SK-N-SH treated with all-trans-retinoic acid at 6 μM for 48 hours (cell line): ENCODE measurements around the gene SMYD2.

Experiments
- ATAC-seq: fragments of 200-7000 bp; cut with Tn5 transposase; 3 replicates; pipeline ENCODE4 v1.9.1; 2020; ENCODE audit warnings: mild to moderate bottlenecking, moderate library complexity
- ARNTL ChIP-seq: fragments of 450-650 bp; formaldehyde crosslinking; IDR thresholded peaks from 2 replicates; pipeline ENCODE4 v1.5.0; 2020; ENCODE audit warnings: low read depth, mild to moderate bottlenecking, moderate library complexity, borderline replicate concordance
- BACH2 ChIP-seq: fragments of 250-450 bp; sonication (Bioruptor Pico); IDR thresholded peaks from 2 replicates; pipeline ENCODE4 v1.9.0; 2021; ENCODE audit warnings: mild to moderate bottlenecking, borderline replicate concordance
- CSDC2 ChIP-seq: fragments of 250-450 bp; sonication (Bioruptor Pico); IDR thresholded peaks from 2 replicates; pipeline ENCODE4 v1.5.0; 2020; ENCODE audit warnings: mild to moderate bottlenecking, moderate library complexity
- ESRRG ChIP-seq: fragments of 250-450 bp; sonication (Bioruptor Pico); IDR thresholded peaks from 2 replicates; pipeline ENCODE4 v1.6.1; 2021; ENCODE audit warnings: mild to moderate bottlenecking
- GLIS3 ChIP-seq: fragments of 250-450 bp; sonication (Bioruptor Pico); IDR thresholded peaks from 2 replicates; pipeline ENCODE4 v1.5.0; 2020; ENCODE audit warnings: mild to moderate bottlenecking, moderate library complexity
- ISL1 ChIP-seq: fragments of 250-450 bp; sonication (Bioruptor Pico); IDR thresholded peaks from 2 replicates; pipeline ENCODE4 v2.1.2; 2022; ENCODE audit warnings: mild to moderate bottlenecking, moderate library complexity
- PPARA ChIP-seq: fragments of 250-450 bp; sonication (Bioruptor Pico); IDR thresholded peaks from 2 replicates; pipeline ENCODE4 v1.5.0; 2020; ENCODE audit warnings: mild to moderate bottlenecking, borderline replicate concordance
- RARB ChIP-seq: fragments of 250-450 bp; sonication (Bioruptor Pico); IDR thresholded peaks from 2 replicates; pipeline ENCODE4 v1.8.0; 2021; ENCODE audit warnings: mild to moderate bottlenecking, moderate library complexity
- SNAI2 ChIP-seq: fragments of 250-450 bp; sonication (Bioruptor Pico); IDR thresholded peaks from 2 replicates; pipeline ENCODE4 v1.5.0; 2020; ENCODE audit warnings: mild to moderate bottlenecking, moderate library complexity
- TCF4 ChIP-seq: fragments of 250-450 bp; sonication (Bioruptor Pico); IDR thresholded peaks from 2 replicates; pipeline ENCODE4 v1.8.0; 2021; ENCODE audit warnings: mild to moderate bottlenecking, moderate library complexity, borderline replicate concordance
- TOX ChIP-seq: fragments of 250-450 bp; sonication (Bioruptor Pico); IDR thresholded peaks from 2 replicates; pipeline ENCODE4 v1.8.0; 2021; ENCODE audit warnings: mild to moderate bottlenecking, moderate library complexity, borderline replicate concordance
- ZC3H10 ChIP-seq: fragments of 250-450 bp; sonication (Bioruptor Pico); IDR thresholded peaks from 2 replicates; pipeline ENCODE4 v1.5.1; 2021; ENCODE audit warnings: mild to moderate bottlenecking, moderate library complexity
- ZFP3 ChIP-seq: fragments of 250-450 bp; sonication (Bioruptor Pico); IDR thresholded peaks from 2 replicates; pipeline ENCODE4 v1.5.0; 2020; ENCODE audit warnings: mild to moderate bottlenecking, moderate library complexity
- ZFP30 ChIP-seq: fragments of 450-650 bp; formaldehyde crosslinking; IDR thresholded peaks from 2 replicates; pipeline ENCODE4 v1.5.0; 2022; ENCODE audit warnings: mild to moderate bottlenecking, moderate library complexity
- ZNF565 ChIP-seq: fragments of 450-650 bp; formaldehyde crosslinking; conservative IDR thresholded peaks from 2 replicates; pipeline ENCODE4 v1.5.0; 2020; ENCODE audit warnings: low read depth, mild to moderate bottlenecking, moderate library complexity
- ZNF70 ChIP-seq: fragments of 450-650 bp; formaldehyde crosslinking; IDR thresholded peaks from 2 replicates; pipeline ENCODE4 v1.5.0; 2020; ENCODE audit warnings: mild to moderate bottlenecking, moderate library complexity
- ZNF8 ChIP-seq: fragments of 450-650 bp; formaldehyde crosslinking; IDR thresholded peaks from 2 replicates; pipeline ENCODE4 v1.5.0; 2020; ENCODE audit warnings: mild to moderate bottlenecking, moderate library complexity
- TF ChIP-seq, protein P1 (sequence below): fragments of 250-450 bp; sonication (Bioruptor Pico); IDR thresholded peaks from 2 replicates; pipeline ENCODE4 v1.8.0; 2021; ENCODE audit warnings: low read depth, mild to moderate bottlenecking, moderate library complexity, borderline replicate concordance
- TF ChIP-seq, protein P2 (sequence below): fragments of 250-450 bp; sonication (Bioruptor Pico); IDR thresholded peaks from 2 replicates; pipeline ENCODE4 v1.5.0; 2020; ENCODE audit warnings: mild to moderate bottlenecking, moderate library complexity
- TF ChIP-seq, protein P3 (sequence below): fragments of 250-450 bp; sonication (Bioruptor Pico); IDR thresholded peaks from 2 replicates; pipeline ENCODE4 v1.8.0; 2020; ENCODE audit warnings: mild to moderate bottlenecking, moderate library complexity, borderline replicate concordance
- TF ChIP-seq, protein P4 (sequence below): fragments of 250-450 bp; sonication (Bioruptor Pico); IDR thresholded peaks from 2 replicates; pipeline ENCODE4 v1.5.1; 2021; ENCODE audit warnings: mild to moderate bottlenecking, moderate library complexity
- TF ChIP-seq, protein P5 (sequence below): fragments of 250-450 bp; sonication (Bioruptor Pico); IDR thresholded peaks from 2 replicates; pipeline ENCODE4 v1.5.1; 2020; ENCODE audit warnings: low read depth, mild to moderate bottlenecking, moderate library complexity

SMYD2 gene

DNA sequence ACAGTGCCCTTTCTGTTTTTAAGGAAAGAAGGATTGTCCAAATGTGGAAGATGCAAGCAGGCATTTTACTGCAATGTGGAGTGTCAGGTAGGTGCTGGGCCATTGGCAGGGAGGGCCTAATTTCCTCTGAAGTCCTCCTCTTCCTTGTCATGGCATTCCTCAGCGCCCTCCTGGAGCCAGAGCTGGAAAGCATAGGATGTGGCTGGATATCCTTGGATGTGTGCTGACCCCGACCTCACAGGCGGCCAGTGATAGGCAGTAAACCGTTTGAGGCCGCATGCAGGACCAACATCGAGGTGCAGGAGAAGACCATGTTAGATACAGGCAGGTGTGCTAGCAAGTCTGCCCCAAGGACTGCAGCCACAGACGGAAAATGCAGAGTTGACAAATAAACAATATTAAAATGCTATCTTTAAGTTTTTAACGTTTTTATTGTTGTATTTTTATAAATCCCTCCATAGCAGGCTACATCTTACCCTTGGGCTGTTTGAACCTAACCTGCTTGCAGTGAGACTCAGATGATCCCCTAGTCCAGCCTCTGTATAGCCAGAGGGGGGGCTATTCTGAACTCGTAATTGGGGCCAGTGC is 24.3 kb downstream of the SMYD2 start (continued):
- TF ChIP-seq, protein P1, sequence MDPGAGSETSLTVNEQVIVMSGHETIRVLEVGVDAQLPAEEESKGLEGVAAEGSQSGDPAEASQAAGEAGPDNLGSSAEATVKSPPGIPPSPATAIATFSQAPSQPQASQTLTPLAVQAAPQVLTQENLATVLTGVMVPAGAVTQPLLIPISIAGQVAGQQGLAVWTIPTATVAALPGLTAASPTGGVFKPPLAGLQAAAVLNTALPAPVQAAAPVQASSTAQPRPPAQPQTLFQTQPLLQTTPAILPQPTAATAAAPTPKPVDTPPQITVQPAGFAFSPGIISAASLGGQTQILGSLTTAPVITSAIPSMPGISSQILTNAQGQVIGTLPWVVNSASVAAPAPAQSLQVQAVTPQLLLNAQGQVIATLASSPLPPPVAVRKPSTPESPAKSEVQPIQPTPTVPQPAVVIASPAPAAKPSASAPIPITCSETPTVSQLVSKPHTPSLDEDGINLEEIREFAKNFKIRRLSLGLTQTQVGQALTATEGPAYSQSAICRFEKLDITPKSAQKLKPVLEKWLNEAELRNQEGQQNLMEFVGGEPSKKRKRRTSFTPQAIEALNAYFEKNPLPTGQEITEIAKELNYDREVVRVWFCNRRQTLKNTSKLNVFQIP (CRISPR knock-in tag): no peak
- TF ChIP-seq, all 23 proteins: peak for 0

DNA sequence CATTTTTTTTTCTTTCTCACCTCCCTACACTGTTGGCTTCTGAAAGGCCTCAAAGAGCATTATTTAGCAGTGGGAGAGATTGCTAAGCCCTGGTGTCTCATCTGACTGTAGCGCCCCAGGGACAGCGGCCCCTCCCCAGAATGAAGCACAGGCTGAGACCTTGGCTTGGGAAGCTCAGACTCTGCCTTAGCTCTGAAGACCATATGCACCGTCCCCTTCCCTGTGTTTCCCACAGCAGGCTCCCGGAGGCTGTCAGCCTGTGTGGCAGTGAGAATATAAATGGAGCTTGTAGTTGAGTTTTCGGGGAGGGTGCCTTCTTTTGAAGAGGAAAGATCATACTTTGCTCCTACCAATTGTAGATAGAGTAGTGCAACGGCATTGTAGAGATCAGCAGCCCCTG is 25.3 kb downstream of the SMYD2 start:
- no peak for ATAC-seq
- TF ChIP-seq, protein P2, sequence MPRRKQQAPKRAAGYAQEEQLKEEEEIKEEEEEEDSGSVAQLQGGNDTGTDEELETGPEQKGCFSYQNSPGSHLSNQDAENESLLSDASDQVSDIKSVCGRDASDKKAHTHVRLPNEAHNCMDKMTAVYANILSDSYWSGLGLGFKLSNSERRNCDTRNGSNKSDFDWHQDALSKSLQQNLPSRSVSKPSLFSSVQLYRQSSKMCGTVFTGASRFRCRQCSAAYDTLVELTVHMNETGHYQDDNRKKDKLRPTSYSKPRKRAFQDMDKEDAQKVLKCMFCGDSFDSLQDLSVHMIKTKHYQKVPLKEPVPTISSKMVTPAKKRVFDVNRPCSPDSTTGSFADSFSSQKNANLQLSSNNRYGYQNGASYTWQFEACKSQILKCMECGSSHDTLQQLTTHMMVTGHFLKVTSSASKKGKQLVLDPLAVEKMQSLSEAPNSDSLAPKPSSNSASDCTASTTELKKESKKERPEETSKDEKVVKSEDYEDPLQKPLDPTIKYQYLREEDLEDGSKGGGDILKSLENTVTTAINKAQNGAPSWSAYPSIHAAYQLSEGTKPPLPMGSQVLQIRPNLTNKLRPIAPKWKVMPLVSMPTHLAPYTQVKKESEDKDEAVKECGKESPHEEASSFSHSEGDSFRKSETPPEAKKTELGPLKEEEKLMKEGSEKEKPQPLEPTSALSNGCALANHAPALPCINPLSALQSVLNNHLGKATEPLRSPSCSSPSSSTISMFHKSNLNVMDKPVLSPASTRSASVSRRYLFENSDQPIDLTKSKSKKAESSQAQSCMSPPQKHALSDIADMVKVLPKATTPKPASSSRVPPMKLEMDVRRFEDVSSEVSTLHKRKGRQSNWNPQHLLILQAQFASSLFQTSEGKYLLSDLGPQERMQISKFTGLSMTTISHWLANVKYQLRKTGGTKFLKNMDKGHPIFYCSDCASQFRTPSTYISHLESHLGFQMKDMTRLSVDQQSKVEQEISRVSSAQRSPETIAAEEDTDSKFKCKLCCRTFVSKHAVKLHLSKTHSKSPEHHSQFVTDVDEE (CRISPR knock-in tag): no peak
- TF ChIP-seq ESRRG (CRISPR knock-in tag) (no peak), ZFP30 (CRISPR knock-in tag) (no peak), CSDC2 (CRISPR knock-in tag) (no peak), ISL1 (CRISPR knock-in tag) (no peak), ARNTL (CRISPR knock-in tag) (no peak), TCF4 (CRISPR knock-in tag) (no peak), ZNF8 (CRISPR knock-in tag) (no peak), SNAI2 (no peak), PPARA (CRISPR knock-in tag) (no peak), RARB (CRISPR knock-in tag) (no peak)
- TF ChIP-seq, protein P3, sequence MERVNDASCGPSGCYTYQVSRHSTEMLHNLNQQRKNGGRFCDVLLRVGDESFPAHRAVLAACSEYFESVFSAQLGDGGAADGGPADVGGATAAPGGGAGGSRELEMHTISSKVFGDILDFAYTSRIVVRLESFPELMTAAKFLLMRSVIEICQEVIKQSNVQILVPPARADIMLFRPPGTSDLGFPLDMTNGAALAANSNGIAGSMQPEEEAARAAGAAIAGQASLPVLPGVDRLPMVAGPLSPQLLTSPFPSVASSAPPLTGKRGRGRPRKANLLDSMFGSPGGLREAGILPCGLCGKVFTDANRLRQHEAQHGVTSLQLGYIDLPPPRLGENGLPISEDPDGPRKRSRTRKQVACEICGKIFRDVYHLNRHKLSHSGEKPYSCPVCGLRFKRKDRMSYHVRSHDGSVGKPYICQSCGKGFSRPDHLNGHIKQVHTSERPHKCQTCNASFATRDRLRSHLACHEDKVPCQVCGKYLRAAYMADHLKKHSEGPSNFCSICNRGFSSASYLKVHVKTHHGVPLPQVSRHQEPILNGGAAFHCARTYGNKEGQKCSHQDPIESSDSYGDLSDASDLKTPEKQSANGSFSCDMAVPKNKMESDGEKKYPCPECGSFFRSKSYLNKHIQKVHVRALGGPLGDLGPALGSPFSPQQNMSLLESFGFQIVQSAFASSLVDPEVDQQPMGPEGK (CRISPR knock-in tag): no peak
- TF ChIP-seq, all 23 proteins: peak for 0

DNA sequence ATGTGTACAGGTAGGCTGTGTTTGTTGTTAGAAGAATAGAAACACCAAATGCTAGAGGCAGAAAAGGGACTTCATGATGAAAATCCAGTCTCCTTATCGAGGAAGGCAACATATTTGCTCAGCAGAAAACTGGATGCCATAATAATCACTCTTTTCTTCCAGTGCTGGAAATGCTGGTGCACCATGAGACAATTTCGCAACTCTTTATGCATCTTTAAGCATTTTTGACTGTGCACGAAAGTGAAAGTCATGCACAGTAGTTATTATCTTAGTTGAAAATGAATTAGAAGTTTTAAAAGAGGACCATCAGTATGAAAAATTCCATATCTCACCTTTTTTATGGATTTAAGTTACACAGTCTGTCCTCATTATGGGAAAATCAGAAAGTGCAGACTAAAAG is 29.1 kb downstream of the SMYD2 start:
- TF ChIP-seq ZNF70 (CRISPR knock-in tag): no peak
- TF ChIP-seq ZFP3: no peak
- TF ChIP-seq ZNF8 (CRISPR knock-in tag): no peak
- no peak for TF ChIP-seq ZNF565 (CRISPR knock-in tag)
- no peak for ATAC-seq

DNA sequence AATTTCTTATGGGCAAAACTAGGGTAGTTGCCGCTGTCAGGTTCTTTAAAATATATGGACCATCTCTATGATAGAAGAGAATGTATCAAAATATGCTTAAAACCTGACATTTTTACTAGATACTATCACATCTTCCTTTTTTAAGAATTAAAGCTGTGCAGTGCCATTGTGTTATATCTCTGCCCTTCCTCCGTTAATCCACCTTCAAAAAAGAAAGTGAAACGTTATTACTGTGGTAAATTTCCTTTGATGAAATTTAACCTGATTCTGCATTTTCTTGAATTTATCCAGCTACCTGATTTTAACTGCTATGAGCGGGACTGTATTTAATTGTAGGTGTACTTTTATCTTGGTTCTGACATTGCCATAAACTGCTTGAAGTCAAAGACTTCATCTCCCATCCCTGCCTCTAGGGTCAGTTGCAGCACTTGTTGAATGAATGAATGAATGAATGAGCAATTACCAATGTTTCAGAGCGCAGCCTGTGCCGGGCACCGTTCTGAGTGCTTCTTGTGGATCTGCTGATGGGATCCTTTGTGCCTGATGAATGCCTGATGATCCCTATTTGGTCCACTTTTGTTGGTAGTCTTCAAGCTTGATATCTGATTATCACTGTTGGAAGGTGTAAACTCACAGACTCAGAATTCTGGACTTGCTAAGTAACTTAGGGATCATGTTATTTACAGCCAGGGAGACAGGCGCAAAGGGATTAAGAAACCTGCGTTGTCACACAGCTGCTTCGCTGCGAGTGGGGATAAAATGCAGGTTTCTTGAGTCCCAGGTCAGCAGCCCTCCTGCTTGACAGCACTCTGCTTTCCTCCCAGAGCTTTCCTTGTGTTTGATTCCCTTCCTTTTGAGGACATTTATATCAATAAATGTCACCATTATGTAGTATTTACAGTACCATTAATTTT is 30.1 kb downstream of the SMYD2 start:
- no peak for ATAC-seq
- no peak for TF ChIP-seq ZNF8 (CRISPR knock-in tag)
- TF ChIP-seq, protein P4, sequence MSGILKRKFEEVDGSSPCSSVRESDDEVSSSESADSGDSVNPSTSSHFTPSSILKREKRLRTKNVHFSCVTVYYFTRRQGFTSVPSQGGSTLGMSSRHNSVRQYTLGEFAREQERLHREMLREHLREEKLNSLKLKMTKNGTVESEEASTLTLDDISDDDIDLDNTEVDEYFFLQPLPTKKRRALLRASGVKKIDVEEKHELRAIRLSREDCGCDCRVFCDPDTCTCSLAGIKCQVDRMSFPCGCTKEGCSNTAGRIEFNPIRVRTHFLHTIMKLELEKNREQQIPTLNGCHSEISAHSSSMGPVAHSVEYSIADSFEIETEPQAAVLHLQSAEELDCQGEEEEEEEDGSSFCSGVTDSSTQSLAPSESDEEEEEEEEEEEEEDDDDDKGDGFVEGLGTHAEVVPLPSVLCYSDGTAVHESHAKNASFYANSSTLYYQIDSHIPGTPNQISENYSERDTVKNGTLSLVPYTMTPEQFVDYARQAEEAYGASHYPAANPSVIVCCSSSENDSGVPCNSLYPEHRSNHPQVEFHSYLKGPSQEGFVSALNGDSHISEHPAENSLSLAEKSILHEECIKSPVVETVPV (CRISPR knock-in tag): no peak
- TF ChIP-seq ZNF70 (CRISPR knock-in tag): no peak
- no peak for TF ChIP-seq TOX (CRISPR knock-in tag)
- TF ChIP-seq ESRRG (CRISPR knock-in tag): no peak
- no peak for TF ChIP-seq TCF4 (CRISPR knock-in tag)
- no peak for TF ChIP-seq ZFP3
- TF ChIP-seq ZNF565 (CRISPR knock-in tag): no peak
- TF ChIP-seq SNAI2: no peak
- no peak for TF ChIP-seq CSDC2 (CRISPR knock-in tag)
- TF ChIP-seq ISL1 (CRISPR knock-in tag): no peak
- TF ChIP-seq, protein P1 (CRISPR knock-in tag): no peak
- no peak for TF ChIP-seq GLIS3 (CRISPR knock-in tag)
- TF ChIP-seq PPARA (CRISPR knock-in tag): no peak
- no peak for TF ChIP-seq ZC3H10 (CRISPR knock-in tag)
- TF ChIP-seq, protein P5, sequence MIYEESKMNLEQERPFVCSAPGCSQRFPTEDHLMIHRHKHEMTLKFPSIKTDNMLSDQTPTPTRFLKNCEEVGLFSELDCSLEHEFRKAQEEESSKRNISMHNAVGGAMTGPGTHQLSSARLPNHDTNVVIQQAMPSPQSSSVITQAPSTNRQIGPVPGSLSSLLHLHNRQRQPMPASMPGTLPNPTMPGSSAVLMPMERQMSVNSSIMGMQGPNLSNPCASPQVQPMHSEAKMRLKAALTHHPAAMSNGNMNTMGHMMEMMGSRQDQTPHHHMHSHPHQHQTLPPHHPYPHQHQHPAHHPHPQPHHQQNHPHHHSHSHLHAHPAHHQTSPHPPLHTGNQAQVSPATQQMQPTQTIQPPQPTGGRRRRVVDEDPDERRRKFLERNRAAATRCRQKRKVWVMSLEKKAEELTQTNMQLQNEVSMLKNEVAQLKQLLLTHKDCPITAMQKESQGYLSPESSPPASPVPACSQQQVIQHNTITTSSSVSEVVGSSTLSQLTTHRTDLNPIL (CRISPR knock-in tag): no peak
- no peak for TF ChIP-seq RARB (CRISPR knock-in tag)
- no peak for TF ChIP-seq BACH2
- no peak for TF ChIP-seq ZFP30 (CRISPR knock-in tag)
